COLO829 (cell line): ENCODE results near the gene FAM120A.

ENCODE experiments used
- DNase-seq: peaks from one replicate; pipeline ENCODE4 v3.0.0; 2012; ENCODE audit warnings: low spot score

FAM120A gene

DNA sequence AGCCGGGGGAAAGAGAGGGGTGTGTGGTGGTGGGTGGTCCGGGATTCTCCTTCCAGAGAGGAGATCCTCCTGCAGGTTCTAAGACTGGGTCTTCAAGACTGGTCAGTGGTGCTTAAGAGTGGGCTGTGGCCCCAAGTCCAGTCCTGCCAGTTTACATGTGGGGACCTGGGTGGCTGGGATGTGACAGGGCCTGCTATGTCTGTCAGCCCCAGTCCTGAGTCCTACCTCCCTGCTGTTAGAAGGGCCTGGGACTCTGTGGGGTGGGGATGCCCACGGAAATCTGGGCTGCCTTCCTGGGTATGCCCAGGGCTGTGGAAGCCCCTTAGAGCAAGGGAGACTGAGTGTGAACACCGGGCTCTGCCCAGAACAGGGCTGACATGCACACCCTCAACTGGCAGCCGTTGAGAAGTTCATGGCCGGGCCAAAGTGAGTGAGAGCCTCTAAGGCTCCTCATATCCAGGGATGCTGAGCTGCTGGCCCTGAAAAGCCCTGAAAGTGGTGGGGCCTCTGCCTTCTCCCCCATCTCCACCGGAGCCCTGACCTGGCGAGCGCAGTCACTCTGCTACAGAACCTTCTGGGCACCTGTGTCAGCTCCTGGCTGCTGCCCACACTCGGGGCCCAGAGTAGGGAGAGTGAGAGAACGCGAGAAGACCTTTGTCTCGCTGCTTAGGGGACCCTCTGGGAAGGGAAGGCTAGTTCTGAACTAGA lies 126.6 kb downstream of the FAM120A start:
- no peak for DNase-seq

DNA sequence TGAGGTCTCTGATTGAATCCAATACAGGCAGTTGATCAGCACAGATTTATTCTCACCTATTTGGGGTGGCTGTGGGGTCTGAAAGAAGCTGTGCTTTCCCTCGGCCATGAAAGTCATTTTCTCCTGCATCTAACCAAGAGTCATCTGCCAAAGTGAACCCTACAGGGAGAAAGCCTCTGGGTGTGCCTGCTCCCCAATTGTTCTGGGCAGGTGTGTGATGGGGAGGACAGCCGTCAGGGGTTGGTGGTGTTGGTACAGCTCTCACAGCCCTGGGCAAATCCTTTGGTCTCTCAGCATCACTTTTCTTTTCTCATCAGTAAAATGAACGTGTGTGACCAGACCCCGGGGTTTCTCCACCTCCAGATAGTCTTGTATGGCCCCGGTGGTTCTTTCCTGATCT lies 127.4 kb downstream of the FAM120A start:
- DNase-seq = no peak

DNA sequence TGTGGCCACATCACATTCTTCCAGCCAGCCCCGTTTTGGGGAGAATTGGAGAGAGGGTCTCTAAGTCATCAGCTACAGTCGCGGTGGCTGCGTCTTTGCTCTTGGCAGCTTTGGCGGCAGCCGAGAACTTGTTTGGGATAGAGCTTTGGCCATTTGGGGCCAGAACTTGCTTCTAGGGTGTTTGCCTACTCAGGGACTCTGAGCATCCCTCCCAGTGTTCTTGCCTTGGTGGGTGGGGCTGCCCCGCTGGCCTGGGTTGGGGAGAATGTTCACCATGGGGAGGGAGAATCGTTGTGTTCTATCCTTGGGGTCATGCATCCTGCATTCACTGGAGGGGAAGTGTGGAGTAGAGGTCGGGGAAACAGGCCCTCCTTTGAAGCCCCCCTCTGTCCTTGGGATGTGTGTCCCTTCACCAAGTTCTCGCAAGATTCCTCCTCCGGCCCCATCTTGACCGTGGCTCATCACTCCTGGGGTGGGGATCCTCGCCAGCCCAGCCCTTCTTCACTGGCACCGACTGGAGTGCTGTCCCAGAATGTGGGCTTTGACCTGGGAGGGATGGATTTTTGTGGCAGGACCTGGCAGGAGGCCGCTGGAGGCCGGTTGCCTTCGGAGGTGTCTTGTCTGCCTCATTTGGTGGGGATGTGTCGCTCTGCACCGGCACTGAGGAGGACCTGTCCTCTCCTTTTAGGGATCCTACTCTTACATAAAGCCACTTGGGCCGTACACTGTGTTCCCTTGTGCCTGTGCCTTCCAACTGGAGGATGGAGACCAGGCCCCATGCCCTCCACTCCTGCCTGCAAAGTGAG lies 128.4 kb downstream of the FAM120A start:
- no peak for DNase-seq

DNA sequence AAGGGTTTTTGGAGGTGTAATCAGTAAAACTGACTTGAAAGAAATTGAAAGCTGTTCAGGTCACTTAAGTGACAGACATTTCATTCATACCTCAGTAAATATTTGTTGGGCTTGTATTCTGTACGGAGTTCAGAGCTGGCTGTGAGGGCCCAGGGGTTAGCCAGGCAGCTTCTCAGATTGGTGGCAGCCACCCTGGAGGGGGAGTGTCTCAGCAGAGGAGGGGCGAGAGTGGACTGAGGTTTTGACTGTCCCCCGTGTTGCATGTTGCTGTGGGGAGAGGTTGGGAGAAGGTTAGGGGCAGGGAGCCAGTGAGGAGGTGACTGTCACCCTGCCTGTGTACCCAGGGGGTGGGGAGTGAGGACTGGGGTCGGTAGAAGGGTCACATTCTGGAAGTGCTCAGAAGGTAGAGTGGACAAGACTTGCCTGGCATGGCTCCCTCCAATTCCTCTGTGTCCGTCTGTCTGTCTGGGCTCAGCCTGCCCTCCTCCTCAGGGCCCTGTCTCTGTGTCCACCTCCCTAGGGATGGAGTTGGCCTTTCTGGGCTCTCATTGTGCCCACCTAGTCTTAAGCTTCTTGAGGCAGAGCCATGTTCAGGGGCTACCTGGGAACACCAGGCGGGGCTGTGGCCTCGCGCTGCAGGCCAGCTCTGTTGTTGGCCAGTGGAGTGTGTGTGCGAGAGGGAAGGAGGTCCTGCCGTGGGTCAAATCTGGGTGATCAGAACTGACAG lies 129.3 kb downstream of the FAM120A start:
- DNase-seq = no peak

DNA sequence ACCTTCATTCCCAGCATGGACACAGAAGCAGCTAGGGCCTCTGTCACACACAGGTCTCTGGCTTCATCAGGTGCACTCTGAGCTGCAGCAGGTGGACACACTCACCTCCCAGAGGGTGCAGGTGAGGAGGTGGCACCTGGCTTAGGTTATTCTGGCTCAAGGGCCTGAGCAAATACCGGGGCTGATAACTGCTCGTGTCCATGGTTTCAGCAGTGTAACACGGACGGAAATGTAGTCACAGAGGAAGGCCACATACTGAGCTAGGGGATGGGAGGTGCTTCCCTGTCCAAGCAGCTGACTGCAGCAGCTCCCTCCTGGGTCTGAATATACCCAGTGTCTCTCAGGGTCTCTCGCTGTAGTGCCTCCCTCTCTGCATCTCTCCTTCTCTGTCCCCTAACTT lies 130.6 kb downstream of the FAM120A start:
- DNase-seq = no peak

DNA sequence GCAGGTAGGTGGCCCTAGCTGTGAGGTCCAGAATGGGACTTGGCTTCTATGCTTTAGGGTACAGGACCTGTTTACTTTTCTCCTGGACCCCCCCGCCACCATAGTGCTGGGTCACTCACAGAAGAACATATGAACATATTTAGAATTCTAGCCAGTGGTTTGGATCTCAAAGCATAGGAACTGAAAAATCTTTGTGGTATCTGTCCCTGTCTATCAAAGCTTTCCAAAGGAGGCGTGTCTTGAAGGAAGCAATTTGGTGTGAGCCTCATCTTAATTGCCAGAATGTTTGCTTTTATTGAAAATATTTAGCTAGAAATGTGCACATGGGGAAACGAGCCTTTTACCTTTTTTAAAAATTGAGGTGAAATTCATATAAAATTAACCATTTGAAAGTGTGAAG lies 131.1 kb downstream of the FAM120A start:
- no peak for DNase-seq

DNA sequence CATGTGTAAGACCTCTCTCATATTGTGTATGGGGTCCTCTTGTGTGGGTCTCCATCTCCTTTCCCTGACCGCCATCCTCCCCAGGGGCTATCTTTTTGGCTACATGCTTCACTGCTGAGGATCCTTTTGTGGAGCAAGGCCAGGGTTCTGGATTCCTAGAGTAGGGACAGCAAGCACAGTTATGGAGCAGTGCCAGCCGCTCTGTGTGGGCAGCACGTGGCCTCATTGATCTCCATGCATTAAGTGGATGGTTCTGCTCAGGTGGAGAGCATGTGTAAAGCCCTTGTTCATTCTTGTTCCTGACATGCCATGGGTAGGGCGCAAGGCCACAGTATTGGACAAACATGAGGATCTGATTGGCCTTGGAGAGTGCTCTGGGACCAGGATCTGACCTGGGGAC lies 133.8 kb downstream of the FAM120A start:
- DNase-seq = no peak

DNA sequence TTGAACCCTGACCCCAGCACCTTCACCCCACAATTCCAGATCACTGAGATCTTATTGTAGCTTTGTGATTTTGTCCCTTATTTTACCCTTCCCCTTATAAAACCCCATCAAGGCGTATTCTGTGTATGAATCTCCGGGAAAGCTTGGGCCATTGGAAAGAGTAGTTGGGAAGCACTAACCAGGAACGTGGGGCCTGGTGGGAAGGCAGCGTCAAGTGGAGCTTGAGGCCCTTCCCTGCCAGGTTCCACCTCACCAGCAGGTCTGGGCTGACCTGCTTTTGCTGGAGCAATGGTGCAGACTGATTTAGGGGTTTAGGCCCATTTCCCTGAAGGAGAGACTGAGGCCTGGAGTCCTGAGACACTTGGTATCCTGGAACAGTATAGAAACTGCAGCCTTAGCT lies 134.2 kb downstream of the FAM120A start:
- DNase-seq = no peak

DNA sequence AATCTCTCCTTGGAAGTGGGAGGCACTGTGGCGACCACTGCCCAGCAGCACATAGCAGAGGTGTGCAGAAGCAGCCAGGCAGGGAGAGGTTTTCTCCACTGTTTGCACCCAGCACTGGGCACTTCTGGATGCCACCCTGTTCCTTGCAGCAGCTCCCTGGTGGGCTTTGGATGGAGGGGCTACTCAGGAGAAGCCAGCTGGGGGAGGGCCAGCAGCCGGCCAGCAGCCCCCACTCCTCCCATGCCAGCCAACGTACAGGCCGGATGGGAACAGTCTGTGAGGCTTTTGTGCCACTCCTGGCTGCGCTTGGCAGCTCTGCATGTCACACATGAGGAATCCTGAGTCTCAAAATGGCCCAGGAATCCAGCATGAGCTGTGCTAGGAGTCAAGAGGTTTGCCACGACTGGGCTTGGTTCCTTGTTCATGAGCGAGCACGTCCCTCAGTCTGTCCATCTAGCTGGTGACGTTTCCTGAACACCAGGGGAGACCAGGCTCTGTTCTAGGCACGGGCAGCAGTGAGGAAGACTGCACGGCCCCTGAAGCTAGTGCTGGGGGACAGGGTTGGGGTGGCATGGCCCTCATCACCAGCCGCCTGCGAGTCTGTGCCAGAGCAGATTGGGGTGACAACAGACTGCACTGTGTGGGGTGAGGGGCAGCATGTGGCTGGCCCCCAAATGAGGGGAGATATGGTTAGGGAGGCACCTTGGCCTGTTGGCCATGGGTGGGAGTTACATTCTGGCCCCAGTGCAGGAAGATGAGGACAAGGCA lies 135.0 kb downstream of the FAM120A start:
- no peak for DNase-seq

DNA sequence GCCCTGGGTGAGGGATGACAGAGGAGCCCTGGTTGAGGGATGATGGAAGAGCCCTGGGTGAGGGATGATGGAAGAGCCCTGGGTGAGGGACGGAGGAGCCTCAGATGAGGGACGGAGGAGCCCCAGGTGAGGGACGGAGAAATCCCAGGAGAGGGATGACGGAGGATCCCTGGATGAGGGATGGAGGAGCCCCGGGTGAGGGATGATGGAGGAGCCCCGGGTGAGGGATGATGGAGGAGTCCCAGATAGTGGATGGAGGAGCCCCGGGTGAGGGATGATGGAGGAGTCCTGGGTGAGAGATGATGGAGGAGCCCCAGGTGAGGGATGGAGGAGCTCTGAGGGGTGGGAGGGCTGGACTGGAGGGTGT lies 135.8 kb downstream of the FAM120A start:
- no peak for DNase-seq

DNA sequence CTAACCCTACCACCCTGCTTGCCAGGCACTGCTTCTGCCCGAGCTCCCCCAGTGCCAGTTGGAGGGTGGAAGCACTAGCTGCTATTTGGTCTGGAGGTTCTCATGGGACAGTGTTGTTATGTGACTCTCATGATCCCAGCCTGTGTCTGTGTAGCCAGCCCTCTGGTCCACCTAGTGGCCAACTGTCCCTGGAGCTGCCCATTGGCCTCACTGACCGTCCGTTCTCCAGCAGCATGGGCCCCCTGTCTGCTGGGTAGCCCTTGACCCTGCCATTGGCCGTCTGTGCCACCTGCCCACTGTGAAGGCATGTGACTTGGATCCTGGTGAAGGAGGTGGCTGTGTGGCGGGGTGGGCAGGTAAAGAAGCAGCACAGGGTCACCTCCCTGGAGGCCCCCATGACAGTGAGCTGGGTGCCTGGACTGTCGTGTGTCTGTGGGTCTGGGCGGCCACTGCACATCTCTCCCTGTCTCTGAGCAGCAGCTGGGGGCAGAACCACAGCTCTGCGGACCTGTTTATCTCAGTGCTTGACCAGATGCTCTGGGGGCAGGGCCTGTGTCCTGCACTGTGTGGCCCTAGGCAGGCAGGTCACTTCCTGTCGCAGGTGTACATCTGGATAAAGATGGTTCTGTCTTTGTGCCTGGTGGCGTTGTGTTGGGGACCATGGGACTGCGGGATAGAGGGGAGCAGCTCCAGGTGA lies 136.3 kb downstream of the FAM120A start:
- DNase-seq = no peak

DNA sequence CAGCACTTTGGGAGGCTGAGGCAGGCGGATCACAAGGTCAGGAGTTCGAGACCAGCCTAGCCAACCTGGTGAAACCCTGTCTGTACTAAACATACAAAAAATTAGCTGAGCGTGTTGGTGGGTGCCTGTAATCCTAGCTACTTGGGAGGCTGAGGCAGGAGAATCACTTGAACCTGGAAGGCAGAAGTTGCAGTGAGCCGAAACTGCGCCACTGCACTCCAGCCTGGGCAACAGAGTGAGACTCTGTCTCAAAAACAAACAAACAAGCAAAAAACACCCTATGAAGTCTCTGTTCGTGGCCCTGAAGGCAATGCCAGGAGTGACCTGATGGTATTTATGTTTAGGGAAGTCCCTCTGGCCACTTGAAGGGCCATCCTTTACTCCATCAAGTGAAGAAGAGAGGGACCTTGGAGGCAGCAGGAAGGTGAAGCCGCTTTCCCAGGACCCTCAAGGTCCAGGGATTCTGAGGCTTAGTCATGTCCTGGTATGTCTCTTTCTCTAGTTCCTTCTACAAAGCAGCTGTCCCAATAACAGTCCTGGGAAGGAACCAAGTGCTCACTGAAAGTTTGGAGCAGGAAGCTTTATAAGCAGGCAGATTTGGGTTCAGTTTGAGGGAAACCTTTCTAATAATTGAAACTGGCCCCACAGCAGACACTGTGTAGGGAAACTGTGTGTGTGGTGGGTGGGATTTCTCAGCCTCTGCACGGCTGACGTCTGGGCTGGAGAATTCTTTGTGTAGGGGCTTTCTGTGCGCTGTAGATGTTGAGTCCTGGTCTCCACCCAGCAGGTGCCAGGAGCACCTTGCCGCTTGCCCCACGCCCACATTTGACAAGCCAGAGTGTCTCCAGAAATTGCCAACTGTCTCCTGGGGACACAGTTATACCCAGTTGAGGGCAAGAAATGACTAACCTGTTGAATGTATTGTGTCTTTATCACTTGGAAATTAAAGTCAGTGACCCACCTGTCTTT lies 137.4 kb downstream of the FAM120A start:
- no peak for DNase-seq

DNA sequence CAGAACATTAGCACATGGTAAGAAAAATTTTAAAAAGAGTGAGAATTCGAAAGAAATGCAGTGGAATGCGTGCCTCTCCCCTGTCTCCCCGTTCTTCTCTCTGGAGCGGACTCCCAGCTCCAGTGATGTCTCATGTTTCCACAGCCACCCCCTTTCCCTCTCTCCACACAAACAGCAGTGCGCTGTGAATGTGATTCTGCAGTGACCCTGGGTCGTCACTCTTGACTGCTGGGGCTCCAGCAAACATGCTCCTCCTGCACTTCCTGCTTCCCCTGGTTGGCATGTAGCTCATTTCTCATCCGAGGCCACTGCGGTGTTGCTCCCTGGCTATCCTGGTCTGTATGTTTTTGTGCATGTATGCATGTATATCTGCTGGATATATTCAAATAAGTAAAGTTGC lies 138.2 kb downstream of the FAM120A start:
- DNase-seq = no peak

DNA sequence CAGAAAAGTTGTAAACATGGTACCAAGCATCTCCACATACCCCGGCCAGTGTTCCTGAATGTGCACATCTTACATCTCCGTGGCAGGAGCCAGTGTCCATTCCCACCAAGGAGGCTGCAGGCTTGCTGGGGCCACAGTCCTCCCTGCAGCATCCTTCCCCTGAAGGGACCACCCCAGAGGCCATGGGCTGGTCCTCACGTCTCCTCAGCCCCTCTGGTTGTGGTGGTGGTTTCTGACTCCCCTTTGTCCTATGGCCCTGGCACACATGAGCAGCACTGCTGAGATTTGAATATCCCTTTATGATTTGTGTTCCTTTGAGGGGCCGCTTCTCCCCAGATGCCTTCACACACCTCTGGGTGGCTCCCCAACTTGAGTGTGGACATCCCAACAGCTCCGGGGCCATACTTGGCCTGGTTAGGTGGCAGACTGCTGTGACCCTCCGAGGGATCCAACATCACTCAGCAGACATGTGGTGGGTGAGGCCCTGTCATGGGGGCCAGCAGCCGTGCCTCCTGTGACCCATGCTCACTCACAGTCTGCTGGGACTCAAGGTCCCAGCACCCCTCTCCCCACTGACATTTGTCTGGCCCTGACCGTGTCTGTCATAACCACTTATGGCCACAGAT lies 139.2 kb downstream of the FAM120A start:
- DNase-seq = no peak

DNA sequence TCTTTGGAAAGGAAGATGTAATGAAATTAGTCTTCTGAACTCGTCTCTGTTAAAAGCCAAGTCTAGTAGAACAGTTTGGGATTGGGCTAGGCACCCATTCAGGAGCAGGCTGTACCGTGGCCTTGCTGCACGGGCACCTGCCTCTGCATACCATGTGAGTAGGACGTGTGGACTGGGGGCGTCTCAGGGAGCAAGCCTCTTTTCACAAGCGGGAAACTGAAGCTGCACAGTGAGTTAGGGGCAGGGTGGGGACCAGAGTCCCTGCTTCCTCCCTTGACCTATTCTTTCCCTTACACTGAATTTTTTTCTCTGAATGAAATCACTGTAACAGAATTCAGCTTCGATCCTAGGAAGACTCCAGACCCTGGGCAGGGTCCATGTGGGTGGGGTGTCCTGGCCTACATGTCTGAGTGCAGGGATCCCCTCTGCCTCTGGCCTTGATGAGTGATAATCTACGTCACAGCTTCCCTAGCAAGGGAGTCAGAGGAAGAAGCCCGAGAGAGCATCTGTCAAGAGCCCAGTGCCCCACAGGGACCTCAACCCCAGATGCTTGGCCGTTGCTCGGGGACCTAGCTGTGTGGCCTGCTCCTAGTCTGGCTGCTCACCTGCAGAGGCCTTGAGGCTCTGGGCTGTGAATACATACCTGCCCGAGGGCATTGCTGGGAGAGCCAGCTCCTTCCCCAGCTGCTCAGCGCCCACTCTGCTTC lies 140.0 kb downstream of the FAM120A start:
- no peak for DNase-seq

DNA sequence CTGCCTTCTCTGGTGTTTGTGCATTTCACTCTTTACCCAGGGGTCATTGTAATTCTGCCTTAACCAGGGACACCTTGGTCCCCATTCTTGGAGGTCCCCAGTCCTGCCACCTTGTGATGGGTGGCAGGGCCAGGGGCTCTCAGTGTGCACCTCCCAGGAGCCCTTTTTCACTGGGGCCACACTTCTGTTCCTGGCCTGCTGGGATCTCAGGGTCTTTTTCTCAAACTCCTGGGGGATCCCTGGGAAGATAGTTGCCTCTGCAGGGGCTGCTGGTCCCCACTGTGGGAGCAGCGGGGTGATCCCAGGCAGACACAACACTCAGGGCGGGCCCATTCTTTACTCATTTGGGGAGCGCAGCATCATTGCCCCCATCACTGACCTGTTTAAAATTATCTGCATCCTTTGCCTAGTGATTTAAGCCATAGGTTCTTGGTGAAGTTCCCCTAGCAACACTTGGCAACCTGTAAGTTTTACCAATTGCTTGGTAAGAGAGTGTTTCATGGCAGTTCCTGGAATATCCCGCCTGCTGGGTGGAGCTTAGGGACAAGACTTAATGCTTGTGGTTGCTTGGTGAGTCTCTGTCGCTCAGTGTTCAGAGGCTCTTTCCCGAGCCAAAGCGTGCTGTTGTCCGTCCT lies 140.6 kb downstream of the FAM120A start:
- DNase-seq = no peak

DNA sequence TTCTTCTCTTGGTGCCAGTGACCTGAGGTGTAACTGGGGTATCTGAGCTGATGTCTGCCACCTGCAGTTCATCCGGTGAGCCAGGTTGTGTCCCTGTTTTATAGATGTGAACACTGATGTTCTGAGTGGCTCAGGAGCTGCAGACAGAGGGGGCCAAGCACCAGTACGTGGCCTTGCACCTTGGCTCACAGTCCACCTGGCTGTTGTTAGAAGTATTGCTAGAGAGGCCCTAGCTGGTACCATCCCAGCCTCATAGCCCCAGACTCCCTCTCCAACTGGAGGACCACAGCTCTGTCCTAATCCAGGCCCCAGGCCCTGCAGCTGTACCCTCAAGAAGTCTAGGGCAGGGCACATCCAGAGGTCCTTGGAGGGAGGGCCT lies 141.1 kb downstream of the FAM120A start:
- no peak for DNase-seq

DNA sequence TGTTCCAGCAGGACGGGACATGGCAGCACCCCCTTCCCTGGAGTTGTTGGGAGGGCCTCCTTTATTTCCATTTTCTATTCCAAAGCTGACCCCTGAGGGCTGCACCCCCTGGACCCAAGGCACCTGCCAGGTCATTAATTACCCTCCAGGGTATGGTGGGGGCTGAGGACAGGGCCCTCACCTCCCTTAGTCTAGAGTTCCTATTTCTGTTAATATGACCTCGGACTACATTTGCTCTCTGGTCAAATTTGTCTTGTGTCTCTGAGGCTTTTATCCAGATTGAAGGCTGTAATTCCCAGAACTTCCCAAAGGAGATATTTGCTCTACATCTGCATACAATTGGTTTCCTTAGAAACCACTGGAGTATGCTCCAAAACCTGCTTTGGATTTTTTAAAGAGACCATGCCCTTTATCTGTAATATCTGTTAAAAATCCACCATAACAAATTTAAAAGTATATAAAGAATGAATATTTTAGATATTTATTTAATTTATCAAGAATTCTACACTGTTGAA lies 141.7 kb downstream of the FAM120A start:
- no peak for DNase-seq
